KOPT-K1 (cell line): ENCODE results near the gene APOBR.
"Not testable (repeated sequence)": the region's sequence is repeated elsewhere in the genome, so short reads cannot be mapped to it uniquely, and the experiment has no call there.

Experiments
- H3K27ac ChIP-seq: fragments of 200-600 bp; sonication (generic); 2 replicates; pipeline ENCODE4 v1.5.1; 2016; ENCODE audit warnings: antibody characterized with exemption, mild to moderate bottlenecking, low read depth, low read length; ENCODE audit not compliant: poor library complexity, severe bottlenecking
- H3K36me3 ChIP-seq: fragments of 200-600 bp; sonication (generic); 2 replicates; pipeline ENCODE4 v1.5.1; 2017; ENCODE audit warnings: antibody characterized with exemption, mild to moderate bottlenecking, low read length, moderate library complexity; ENCODE audit not compliant: insufficient read depth
- H3K9me3 ChIP-seq: fragments of 200-600 bp; sonication (generic); 2 replicates; pipeline ENCODE4 v1.5.1; 2017; ENCODE audit warnings: antibody characterized with exemption, low read length, mild to moderate bottlenecking; ENCODE audit not compliant: insufficient read depth, poor library complexity, severe bottlenecking

APOBR gene

DNA sequence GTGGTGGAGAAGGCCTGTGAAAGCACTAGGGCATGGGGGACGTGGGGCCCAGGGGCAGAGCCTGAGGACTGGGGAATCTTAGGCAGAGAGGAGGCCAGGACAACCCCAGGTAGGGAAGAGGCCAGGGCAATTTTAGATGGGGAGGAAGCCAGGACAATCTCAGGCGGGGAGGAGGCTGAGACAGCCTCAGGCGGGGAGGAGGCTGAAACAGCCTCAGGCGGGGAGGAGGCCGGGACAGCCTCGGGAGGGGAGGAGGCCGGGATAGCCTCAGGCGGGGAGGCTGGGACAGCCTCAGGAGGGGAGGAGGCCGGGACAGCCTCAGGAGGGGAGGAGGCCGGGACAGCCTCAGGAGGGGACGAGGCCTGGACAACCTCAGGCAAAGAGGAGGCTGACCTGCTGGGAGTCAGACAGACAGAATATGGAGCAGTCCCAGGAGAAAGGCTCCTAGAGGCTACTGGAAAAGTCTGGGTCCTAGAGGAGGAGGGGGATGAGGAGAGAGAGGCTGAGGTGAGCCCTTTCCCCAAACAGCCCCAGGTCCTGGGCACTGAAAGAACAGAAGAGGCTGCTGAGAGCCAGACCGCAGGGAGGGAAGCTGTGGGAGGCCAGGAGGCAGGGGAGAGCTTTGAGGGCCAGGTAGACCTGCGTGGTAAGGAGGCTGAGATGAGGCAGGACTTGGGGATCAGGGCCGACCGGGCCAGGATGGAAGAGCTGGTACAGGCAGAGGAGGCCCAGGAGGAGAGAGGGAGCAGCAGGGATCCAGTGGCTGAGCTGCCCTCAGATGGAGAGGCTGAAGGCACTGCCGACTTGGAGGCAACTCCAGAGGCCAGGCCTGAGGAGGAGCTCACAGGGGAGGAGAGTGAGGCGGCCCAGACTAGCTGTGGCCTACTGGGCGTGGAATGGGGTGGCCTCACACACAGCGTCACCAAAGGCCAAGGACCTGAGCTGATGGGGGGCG, 1.6 kb downstream of the APOBR start:
- H3K9me3 ChIP-seq = no peaks in the 10 kb centered on the region
- H3K36me3 ChIP-seq = no peaks in the 10 kb centered on the region
- peak overlapping the region; percentile 98 for H3K27ac ChIP-seq

DNA sequence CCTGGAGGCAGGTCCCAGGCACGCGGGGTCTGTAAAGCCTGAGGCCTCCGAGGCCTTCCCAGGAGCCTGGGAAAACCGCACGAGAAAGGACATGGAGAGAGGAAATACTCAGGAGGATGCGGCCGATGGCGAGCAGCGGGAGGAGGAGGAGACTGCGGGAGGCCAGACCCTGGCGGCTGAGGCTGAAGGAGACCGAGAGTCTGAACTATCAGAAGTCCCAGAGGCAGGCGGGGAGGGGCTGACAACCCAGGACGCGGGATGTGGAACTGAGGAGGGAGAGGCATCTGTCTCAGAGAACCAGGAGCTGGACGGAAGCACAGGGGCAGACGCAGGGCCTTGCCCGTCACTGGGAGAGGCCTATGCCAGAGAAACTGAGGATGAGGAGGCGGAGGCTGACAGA, 2.4 kb downstream of the APOBR start:
- Histone ChIP-seq H3K36me3 (no peaks in the 10 kb centered on the region), H3K27ac (peak overlapping the region; percentile 11), H3K9me3 (no peaks in the 10 kb centered on the region)

DNA sequence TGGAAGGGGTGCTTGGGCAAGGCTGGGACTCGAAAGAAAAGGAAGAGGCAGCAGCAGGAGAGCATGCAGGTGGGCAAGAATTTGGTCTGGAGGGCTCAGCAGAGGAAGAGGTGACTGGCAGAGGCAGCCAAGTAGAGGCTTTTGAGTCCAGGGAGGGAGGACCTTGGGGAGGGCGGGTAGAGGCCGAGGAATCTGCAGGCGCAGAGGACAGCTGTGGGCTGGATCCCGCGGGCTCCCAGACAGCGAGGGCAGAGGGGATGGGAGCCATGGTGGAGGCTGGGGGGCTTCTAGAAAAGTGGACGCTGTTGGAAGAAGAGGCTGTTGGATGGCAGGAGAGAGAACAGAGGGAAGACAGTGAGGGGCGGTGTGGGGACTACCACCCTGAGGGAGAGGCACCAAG, 2.9 kb downstream of the APOBR start:
- H3K9me3 ChIP-seq = no peaks in the 10 kb centered on the region
- no peaks in the 10 kb centered on the region for H3K36me3 ChIP-seq
- H3K27ac ChIP-seq = no peak overlapping the region

DNA sequence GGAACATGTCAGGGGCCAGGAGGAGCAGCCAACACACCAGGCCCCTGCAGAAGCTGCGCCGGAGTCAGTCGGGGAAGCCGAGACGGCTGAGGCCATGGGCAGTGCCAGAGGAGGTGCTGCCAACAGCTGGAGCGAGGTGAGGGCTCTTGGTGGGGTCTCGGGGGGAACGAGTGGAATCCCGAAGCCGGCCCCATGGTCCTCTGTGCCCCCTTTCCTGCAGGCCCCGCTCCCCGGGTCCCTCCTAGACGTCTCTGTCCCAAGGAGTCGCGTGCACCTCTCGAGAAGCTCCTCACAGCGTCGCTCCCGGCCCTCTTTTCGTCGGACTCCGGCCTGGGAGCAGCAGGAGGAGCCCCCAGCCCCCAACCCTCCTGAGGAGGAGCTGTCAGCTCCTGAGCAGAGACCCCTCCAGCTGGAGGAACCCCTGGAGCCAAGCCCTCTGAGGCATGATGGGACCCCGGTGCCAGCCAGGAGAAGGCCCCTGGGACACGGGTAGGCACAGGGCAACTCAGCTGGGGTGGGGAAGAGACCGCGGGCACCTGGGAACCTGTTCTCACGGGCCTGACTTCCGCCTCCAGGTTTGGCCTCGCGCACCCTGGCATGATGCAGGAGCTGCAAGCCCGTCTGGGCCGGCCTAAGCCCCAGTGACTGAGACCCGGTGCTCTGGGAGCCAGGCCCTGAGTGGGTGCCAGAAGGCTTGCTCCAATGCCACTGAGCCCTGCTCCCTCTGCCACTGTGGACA, 3.6 kb downstream of the APOBR start:
- H3K27ac ChIP-seq = no peak overlapping the region
- H3K36me3 ChIP-seq = no peaks in the 10 kb centered on the region
- no peaks in the 10 kb centered on the region for H3K9me3 ChIP-seq

DNA sequence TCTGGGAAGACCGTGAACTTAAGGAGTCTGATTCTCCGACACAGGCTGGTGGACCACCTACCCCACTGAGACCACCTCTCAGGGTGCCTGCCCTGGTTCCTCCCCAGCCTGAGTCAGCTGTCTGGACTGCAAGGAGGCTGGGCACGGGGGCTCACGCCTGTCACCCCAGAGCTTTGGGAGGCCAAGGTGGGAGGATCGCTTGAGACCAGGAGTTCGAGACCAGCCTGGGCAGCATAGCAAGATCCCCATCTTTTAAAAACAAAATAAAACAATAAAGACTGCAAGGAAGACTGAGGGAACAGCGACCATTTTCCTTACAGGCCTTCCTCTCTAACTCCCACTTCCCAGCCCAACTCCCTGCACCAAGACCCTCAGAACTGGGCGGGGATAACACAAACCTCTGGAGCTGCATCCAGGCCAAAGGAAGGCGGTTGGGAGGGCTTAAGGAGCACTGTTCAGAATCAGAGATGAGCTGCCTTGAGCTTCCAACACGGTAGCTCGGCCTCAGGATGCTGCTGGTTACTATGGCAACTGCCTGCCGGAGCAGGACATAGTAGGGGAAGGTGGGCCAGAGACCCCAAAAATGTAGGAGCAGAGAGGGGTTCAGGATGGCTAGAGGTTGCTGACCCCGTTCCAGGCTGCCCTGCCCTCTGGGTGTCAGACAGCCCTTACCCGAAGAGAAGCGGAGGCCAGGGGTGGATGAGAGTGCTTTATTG, 4.4 kb downstream of the APOBR start:
- H3K36me3 ChIP-seq = no peaks in the 10 kb centered on the region
- no peaks in the 10 kb centered on the region for H3K9me3 ChIP-seq
- no peak overlapping the region for H3K27ac ChIP-seq

GRCh38 chr16:28499854-28500253, 5.4 kb downstream of the APOBR start:
- H3K36me3 ChIP-seq = no peaks in the 10 kb centered on the region
- no peak overlapping the region for H3K27ac ChIP-seq
- no peaks in the 10 kb centered on the region for H3K9me3 ChIP-seq

DNA sequence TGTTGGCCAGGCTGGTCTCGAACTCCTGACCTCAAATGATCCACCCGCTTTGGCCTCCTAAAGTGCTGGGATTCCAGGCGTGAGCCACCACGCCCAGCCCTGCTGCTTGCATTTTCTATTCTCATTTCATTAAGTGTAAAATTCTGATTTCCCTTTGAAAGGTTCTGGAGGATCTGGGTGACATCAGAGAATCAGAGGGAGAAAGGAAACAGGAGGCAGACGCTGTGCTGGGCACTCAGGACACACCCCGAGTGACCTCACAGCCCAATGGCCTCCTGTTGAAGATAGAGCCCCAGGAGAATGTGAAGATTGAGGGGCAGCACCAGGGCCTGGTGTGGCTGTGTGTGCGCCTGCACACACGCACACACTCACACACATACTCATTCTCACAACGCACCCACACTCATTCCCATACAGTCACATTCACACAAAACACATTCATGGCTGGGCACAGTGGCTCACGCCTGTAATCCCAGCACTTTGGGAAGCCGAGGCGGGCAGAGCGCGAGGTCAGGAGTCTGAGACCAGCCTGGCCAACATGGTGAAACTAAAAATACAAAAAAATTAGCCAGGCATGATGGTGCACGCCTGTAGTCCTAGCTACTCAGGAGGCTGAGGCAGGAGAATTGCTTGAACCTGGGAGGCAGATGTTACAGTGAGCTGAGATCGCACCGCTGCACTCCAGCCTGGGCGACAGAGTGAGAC, 6.2 kb downstream of the APOBR start:
- not testable (repeated sequence) for H3K36me3 ChIP-seq, H3K27ac ChIP-seq, H3K9me3 ChIP-seq

DNA sequence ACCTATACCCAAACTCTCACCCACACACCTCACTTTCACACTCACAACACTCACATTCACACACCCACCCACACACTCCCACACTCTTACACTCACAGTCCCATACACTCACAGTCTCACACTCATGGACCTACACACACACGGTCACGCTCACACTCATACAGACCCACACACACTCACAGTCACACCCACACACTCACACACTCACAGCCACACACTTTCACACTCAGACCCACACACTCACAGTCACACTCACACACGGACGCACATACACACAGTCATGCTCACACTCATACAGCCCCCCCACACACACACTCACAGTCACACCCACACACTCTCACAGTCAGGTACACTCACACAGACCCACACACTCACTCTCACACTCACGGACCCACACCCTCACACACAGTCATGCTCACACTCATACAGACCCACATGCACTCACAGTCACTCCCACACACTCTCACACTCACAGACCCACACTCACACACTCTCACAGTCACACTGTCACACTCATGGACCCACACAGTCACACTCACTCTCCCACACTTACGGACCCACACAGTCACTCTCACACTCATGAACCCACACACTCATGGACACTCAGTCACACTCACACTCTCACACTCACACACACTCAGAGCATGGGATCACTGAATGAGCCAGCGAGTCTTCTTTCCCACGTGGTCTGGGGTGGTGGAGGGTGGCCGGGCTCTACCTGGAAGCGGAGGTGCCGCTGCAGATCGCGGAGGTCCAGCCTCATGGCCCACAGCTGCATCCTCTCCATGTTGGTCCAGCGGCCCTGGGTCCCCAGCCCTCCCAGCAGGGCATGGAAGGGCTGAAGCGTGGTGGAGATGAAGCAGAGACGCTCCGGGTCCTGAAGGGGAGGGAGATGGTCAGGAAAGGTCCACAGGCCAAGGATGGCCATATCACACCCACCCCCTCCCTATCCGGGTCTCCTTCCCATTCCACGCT, 7.1 kb downstream of the APOBR start:
- H3K9me3 ChIP-seq = no peaks in the 10 kb centered on the region
- H3K36me3 ChIP-seq = no peaks in the 10 kb centered on the region
- H3K27ac ChIP-seq = no peak overlapping the region

- Histone ChIP-seq H3K36me3 (no peaks in the 10 kb centered on the region), H3K27ac (no peak overlapping the region), H3K9me3 (no peaks in the 10 kb centered on the region)
Observed at GRCh38 chr16:28502290-28502689, 7.8 kb downstream of the APOBR start.

DNA sequence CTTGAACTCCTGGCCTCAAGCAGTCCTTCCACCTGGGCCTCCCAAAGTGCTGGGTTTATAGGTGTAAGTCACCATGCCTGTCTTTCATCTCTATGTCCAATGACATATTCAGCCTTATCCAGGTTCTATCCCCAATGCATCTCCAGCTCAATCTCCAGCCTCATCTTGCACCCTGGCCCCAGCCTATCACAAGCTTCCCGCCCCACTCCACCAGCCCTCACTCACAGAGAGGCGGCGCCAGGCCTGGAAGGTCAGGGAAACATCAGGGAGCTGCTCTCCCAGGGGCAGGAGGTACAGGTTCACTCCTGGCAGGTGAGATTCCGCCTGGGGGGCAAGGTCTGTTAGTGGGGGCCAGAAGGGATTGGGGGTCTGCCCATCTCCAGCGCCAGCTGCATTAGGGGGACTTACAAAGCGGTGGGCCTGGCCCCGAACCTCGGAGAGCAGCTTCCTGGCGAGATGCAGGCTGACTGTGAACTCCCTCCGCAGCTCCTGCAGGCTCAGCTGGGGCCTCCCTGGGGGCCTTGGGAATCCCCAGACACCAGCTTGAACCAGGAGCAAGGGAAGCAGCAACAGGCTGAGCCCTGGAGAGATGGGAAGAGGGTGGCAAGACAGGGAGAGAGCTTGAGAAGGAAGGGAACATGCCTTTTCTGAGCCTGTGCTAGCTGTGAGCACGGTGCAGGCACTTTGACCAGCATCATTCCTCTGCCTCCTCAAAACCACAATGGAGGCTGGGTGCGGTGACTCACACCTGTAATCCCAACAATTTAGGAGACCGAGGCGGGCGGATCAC, 9.2 kb downstream of the APOBR start:
- H3K9me3 ChIP-seq = no peaks in the 10 kb centered on the region
- H3K36me3 ChIP-seq = no peaks in the 10 kb centered on the region
- no peak overlapping the region for H3K27ac ChIP-seq

DNA sequence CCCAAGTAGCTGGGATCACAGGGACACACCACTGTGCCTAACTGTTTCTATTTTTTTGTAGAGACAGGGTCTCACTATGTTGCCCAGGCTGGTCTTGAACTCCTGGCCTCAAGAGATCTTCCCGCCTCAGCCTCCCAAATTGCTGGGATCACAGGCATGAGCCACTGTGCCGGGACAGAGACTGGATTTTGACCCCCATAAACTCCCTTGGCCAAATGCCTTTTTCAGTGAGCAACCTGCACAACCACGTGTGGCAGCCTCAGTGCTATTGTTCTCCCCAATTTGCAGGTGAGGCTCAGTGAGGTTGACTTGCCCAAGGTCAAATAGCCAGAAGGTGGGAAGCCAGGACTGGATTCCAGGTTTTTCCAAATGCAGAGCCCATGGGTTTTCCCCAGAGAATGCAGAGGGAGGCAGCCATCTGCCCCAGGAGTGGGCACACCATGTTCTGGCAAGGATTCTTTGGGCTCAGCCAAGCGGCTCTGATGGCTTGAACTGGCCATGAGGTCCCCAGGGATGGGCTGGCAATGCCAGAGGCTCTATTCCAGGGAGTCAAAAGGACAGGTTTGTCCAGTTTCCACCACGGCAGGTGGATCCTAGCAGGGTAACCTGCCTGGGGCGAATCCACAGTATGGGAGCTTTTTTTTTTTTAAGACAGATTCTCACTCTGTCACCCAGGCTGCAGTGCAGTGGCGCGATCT, 10.4 kb downstream of the APOBR start:
- Histone ChIP-seq H3K9me3 (no peaks in the 10 kb centered on the region), H3K27ac (no peak overlapping the region), H3K36me3 (no peaks in the 10 kb centered on the region)

GRCh38 chr16:28505489-28506137, 11.2 kb downstream of the APOBR start:
- Histone ChIP-seq H3K36me3 (no peaks in the 10 kb centered on the region), H3K27ac (no peak overlapping the region), H3K9me3 (no peaks in the 10 kb centered on the region)
